Endodermal cell (in vitro differentiated cells): ENCODE results near the gene AFAP1L2. TPM values are rescaled to one million over a fixed set of nuclear protein-coding genes. Genes with fewer than 3 reads are reported as not detected.

Experiments used
- DNase-seq: peaks from one replicate; pipeline ENCODE4 v3.0.0-alpha.2; 2017
- H3K27ac ChIP-seq: 2 replicates; pipeline ENCODE4 v1.5.1; 2013; ENCODE audit warnings: mild to moderate bottlenecking, low read depth, low read length, moderate library complexity
- H3K27me3 ChIP-seq: 2 replicates; pipeline ENCODE4 v1.6.1; 2013; ENCODE audit warnings: mild to moderate bottlenecking, low read length, moderate library complexity; ENCODE audit not compliant: insufficient read depth, control insufficient read depth, poor library complexity, severe bottlenecking
- H3K36me3 ChIP-seq: 2 replicates; pipeline ENCODE4 v1.7.0; 2013; ENCODE audit warnings: mild to moderate bottlenecking, low read length, moderate library complexity; ENCODE audit not compliant: control insufficient read depth, insufficient read depth
- H3K4me1 ChIP-seq: one replicate; pipeline ENCODE4 v1.7.0; 2013; ENCODE audit warnings: low read length; ENCODE audit not compliant: control insufficient read depth, insufficient read depth
- H3K4me3 ChIP-seq: 2 replicates; pipeline ENCODE4 v1.5.1; 2013; ENCODE audit warnings: mild to moderate bottlenecking, low read length, moderate library complexity
- H3K9ac ChIP-seq: 2 replicates; pipeline ENCODE4 v1.6.1; 2013; ENCODE audit warnings: mild to moderate bottlenecking, low read length, moderate library complexity; ENCODE audit not compliant: poor library complexity, severe bottlenecking; ENCODE audit errors: extremely low read depth
- H3K9me3 ChIP-seq: 2 replicates; pipeline ENCODE4 v1.6.1; 2013; ENCODE audit warnings: mild to moderate bottlenecking, low read length, moderate library complexity; ENCODE audit not compliant: control insufficient read depth
- H3K27ac Mint-ChIP-seq: 2 replicates; pipeline ENCODE4 v1.8.0; 2020; ENCODE audit warnings: mixed read lengths
- H3K27me3 Mint-ChIP-seq: 2 replicates; pipeline ENCODE4 v1.8.0; 2021; ENCODE audit warnings: mild to moderate bottlenecking, mixed read lengths; ENCODE audit not compliant: insufficient read depth
- H3K36me3 Mint-ChIP-seq: 2 replicates; pipeline ENCODE4 v1.8.0; 2020; ENCODE audit warnings: low read depth, mixed read lengths
- H3K4me1 Mint-ChIP-seq: 2 replicates; pipeline ENCODE4 v1.8.0; 2020; ENCODE audit warnings: mixed read lengths
- H3K4me3 Mint-ChIP-seq: 2 replicates; pipeline ENCODE4 v1.8.0; 2020; ENCODE audit warnings: mild to moderate bottlenecking, moderate library complexity, mixed read lengths
- H3K9me3 Mint-ChIP-seq: 2 replicates; pipeline ENCODE4 v1.8.0; 2020; ENCODE audit warnings: mild to moderate bottlenecking, mixed read lengths
- CTCF ChIP-seq: fragments of 200-600 bp; sonication (generic); conservative IDR thresholded peaks from 2 replicates; pipeline ENCODE4 v1.5.0; 2021; ENCODE audit warnings: antibody characterized with exemption, mild to moderate bottlenecking
- WGBS, 2 experiments: methylation state at CpG; one replicate each; pipeline versions ENCODE4 v1.1.5 to v1.1.7; 2013; ENCODE audit warnings: missing lambda C conversion rate in 2 of 2, mixed read lengths in 1 of 2; ENCODE audit not compliant: insufficient coverage in 1 of 2, insufficient read length in 1 of 2; 5-methylcytosine and 5-hydroxymethylcytosine counted together
- total RNA-seq, 2 donors: library from RNA; stranded (reverse); fragmentation: NEBNext Ultra II Directional in 1 of 2; extraction: Animal tissue kit (Norgen Biotek cat#: 25700) in 1 of 2; gene quantifications; 2 replicates in 1 of 2; 3 replicates in 1 of 2; pipeline ENCODE4 v1.2.1, GENCODE V29; 2021

The AFAP1L2 gene
- total RNA-seq, 2 donors from 2014 or later: 1.5 to 2.2 TPM

DNA sequence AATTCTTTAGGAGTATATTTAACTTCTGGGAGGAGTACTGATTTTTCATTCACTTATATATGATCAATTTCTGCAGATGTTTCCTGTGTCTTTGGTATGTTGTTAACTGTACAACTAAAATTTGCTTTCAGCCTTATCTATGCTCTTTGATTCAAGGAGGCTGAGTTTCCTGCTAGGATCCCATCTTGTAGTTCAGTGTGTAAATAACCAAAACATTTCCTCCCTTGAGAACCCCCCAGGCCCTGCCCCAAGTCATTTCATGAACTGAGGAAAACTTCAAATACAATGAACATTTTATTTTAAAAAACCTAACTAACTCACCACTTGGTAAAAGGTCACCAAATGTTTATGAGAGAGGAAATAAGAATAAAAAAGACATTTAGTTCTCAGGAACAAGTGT lies 109.8 kb downstream of the AFAP1L2 start:
- peaks cover 12% of the 10 kb centered on the region for H3K9me3 ChIP-seq
- TF ChIP-seq CTCF: no peak

DNA sequence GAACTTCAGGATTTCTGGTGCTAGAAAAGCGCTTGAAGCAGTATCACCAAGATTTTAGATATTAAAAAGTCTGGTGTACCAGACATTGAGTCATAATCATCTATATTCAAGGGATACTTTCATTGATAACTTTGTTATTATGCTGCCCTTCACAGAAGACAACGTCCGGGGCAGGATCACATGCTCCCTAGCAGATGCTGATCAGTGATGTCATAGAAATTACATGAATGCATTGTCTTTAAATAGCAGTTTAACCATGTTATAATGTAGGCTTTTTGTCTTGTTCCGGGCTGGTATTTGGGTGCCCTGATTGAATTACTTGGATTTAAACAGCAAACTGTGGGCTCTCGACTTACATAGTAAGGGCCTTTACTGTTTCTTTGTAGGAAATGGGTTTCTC lies 111.2 kb downstream of the AFAP1L2 start:
- no peak for DNase-seq
- H3K4me1 Mint-ChIP-seq: no peaks in the 10 kb centered on the region
- H3K9me3 Mint-ChIP-seq: peaks cover 21% of the 10 kb centered on the region

More for the DNA sequence above, 109.8 kb downstream of the AFAP1L2 start:
- Mint-ChIP-seq H3K4me1 (no peaks in the 10 kb centered on the region), H3K9me3 (peaks cover 21% of the 10 kb centered on the region), H3K27me3 (no peaks in the 10 kb centered on the region), H3K27ac (no peak overlapping the region), H3K4me3 (no peak overlapping the region), H3K36me3 (peaks cover 20% of the 10 kb centered on the region)
- Histone ChIP-seq H3K27me3 (no peaks in the 10 kb centered on the region), H3K4me1 (no peaks in the 10 kb centered on the region), H3K36me3 (no peaks in the 10 kb centered on the region), H3K4me3 (no peak overlapping the region), H3K27ac (no peak overlapping the region), H3K9ac (no peak overlapping the region)
- no peak for DNase-seq

GRCh38 chr10:114291516-114291915 lies 112.8 kb downstream of the AFAP1L2 start:
- no peaks in the 10 kb centered on the region for H3K27me3 Mint-ChIP-seq
- Histone ChIP-seq H3K36me3 (no peaks in the 10 kb centered on the region), H3K4me1 (no peaks in the 10 kb centered on the region), H3K9ac (no peak overlapping the region), H3K9me3 (peaks cover 12% of the 10 kb centered on the region), H3K27me3 (no peaks in the 10 kb centered on the region), H3K27ac (no peak overlapping the region), H3K4me3 (no peak overlapping the region)
- H3K27ac Mint-ChIP-seq: no peak overlapping the region
- no peak for DNase-seq
- H3K36me3 Mint-ChIP-seq: peaks cover 15% of the 10 kb centered on the region
- 91 to 100% methylated on average over 5 to 8 of the region's 8 CpGs for WGBS, 2 experiments
- H3K4me3 Mint-ChIP-seq: no peak overlapping the region
- no peaks in the 10 kb centered on the region for H3K4me1 Mint-ChIP-seq
- peaks cover 21% of the 10 kb centered on the region for H3K9me3 Mint-ChIP-seq
- TF ChIP-seq CTCF: no peak

More for the DNA sequence above, 111.2 kb downstream of the AFAP1L2 start:
- no peak for TF ChIP-seq CTCF
- H3K27ac Mint-ChIP-seq: no peak overlapping the region
- Histone ChIP-seq H3K9ac (no peak overlapping the region), H3K36me3 (no peaks in the 10 kb centered on the region), H3K4me3 (no peak overlapping the region), H3K27ac (no peak overlapping the region), H3K27me3 (no peaks in the 10 kb centered on the region), H3K9me3 (peaks cover 12% of the 10 kb centered on the region), H3K4me1 (no peaks in the 10 kb centered on the region)
- peaks cover 20% of the 10 kb centered on the region for H3K36me3 Mint-ChIP-seq
- 90 to 93% methylated on average over 2 to 5 of the region's 5 CpGs for WGBS, 2 experiments
- no peak overlapping the region for H3K4me3 Mint-ChIP-seq
- H3K27me3 Mint-ChIP-seq: no peaks in the 10 kb centered on the region
